WTC11 (cell line): Measurements from ENCODE around the gene ASPHD2.

Source experiments
- HMGA2 ChIP-seq: fragments of 250-450 bp; sonication (Bioruptor Pico); IDR thresholded peaks from 2 replicates; pipeline ENCODE4 v1.4.0; 2021; ENCODE audit warnings: mild to moderate bottlenecking, moderate library complexity
- MAX ChIP-seq: sonication (generic); formaldehyde crosslinking; IDR thresholded peaks from 2 replicates; pipeline ENCODE4 v1.8.0; 2022; ENCODE audit warnings: mild to moderate bottlenecking, missing genetic modification reagents
- TEAD1 ChIP-seq: sonication (generic); formaldehyde crosslinking; IDR thresholded peaks from 2 replicates; pipeline ENCODE4 v1.8.0; 2022; ENCODE audit warnings: mild to moderate bottlenecking, missing genetic modification reagents
- TEAD4 ChIP-seq: sonication (generic); formaldehyde crosslinking; IDR thresholded peaks from 2 replicates; pipeline ENCODE4 v1.8.0; 2022; ENCODE audit warnings: mild to moderate bottlenecking, missing genetic modification reagents
- TF ChIP-seq, protein P1 (sequence below): fragments of 200-600 bp; IDR thresholded peaks from 2 replicates; pipeline ENCODE4 v1.8.0; 2022; ENCODE audit warnings: antibody characterized with exemption
- TF ChIP-seq, protein P2 (sequence below): sonication (generic); formaldehyde crosslinking; IDR thresholded peaks from 2 replicates; pipeline ENCODE4 v1.8.1; 2022; ENCODE audit warnings: missing genetic modification reagents, borderline replicate concordance
- TF ChIP-seq, protein P3 (sequence below): sonication (generic); formaldehyde crosslinking; conservative IDR thresholded peaks from 2 replicates; pipeline ENCODE4 v1.8.1; 2023; ENCODE audit warnings: mild to moderate bottlenecking, low read depth, missing genetic modification reagents, moderate library complexity

- TF ChIP-seq, protein P1, sequence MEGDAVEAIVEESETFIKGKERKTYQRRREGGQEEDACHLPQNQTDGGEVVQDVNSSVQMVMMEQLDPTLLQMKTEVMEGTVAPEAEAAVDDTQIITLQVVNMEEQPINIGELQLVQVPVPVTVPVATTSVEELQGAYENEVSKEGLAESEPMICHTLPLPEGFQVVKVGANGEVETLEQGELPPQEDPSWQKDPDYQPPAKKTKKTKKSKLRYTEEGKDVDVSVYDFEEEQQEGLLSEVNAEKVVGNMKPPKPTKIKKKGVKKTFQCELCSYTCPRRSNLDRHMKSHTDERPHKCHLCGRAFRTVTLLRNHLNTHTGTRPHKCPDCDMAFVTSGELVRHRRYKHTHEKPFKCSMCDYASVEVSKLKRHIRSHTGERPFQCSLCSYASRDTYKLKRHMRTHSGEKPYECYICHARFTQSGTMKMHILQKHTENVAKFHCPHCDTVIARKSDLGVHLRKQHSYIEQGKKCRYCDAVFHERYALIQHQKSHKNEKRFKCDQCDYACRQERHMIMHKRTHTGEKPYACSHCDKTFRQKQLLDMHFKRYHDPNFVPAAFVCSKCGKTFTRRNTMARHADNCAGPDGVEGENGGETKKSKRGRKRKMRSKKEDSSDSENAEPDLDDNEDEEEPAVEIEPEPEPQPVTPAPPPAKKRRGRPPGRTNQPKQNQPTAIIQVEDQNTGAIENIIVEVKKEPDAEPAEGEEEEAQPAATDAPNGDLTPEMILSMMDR, result no peak
- TF ChIP-seq, protein P2, sequence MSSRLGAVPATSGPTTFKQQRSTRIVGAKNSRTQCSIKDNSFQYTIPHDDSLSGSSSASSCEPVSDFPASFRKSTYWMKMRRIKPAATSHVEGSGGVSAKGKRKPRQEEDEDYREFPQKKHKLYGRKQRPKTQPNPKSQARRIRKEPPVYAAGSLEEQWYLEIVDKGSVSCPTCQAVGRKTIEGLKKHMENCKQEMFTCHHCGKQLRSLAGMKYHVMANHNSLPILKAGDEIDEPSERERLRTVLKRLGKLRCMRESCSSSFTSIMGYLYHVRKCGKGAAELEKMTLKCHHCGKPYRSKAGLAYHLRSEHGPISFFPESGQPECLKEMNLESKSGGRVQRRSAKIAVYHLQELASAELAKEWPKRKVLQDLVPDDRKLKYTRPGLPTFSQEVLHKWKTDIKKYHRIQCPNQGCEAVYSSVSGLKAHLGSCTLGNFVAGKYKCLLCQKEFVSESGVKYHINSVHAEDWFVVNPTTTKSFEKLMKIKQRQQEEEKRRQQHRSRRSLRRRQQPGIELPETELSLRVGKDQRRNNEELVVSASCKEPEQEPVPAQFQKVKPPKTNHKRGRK (CRISPR knock-in tag), result no peak
- TF ChIP-seq MAX (CRISPR knock-in tag), result no peak
- TF ChIP-seq, protein P3, sequence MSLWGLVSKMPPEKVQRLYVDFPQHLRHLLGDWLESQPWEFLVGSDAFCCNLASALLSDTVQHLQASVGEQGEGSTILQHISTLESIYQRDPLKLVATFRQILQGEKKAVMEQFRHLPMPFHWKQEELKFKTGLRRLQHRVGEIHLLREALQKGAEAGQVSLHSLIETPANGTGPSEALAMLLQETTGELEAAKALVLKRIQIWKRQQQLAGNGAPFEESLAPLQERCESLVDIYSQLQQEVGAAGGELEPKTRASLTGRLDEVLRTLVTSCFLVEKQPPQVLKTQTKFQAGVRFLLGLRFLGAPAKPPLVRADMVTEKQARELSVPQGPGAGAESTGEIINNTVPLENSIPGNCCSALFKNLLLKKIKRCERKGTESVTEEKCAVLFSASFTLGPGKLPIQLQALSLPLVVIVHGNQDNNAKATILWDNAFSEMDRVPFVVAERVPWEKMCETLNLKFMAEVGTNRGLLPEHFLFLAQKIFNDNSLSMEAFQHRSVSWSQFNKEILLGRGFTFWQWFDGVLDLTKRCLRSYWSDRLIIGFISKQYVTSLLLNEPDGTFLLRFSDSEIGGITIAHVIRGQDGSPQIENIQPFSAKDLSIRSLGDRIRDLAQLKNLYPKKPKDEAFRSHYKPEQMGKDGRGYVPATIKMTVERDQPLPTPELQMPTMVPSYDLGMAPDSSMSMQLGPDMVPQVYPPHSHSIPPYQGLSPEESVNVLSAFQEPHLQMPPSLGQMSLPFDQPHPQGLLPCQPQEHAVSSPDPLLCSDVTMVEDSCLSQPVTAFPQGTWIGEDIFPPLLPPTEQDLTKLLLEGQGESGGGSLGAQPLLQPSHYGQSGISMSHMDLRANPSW (CRISPR knock-in tag), result no peak
- TF ChIP-seq TEAD4 (CRISPR knock-in tag), result no peak
- TF ChIP-seq HMGA2 (CRISPR knock-in tag), result no peak
- no peak for TF ChIP-seq TEAD1 (CRISPR knock-in tag)
These were observed 56.8 kb downstream of the ASPHD2 start for GRCh38 chr22:26485806-26486390.
